ENCODE data around the gene PXT1. TPM values are rescaled to one million over a fixed set of nuclear protein-coding genes. Genes with fewer than 3 reads are reported as not detected.

The PXT1 gene
- polyA plus RNA-seq, 1 donor (not counting 4 experiments of a cell fraction or from before 2014, with no cell fraction given), result 0.08 TPM

DNA sequence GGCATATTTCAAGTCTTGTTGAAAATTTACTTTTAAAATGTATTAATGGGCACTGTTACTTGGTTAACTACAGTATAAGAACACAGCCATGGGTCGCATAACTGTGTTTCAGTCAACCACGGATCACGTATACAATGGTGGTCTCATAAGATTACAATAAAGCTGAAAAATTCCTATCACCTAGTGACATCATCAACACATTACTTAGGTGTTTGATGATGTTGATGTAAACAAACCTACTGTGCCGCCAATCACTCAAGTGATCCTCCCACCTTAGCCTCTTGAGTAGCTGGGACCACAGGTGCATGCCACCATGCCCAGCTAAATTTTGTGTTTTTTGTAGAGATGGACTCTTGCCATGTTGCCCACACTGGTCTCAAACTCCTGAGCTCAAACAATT lies 38.5 kb downstream of the PXT1 start:
- DNase-seq (ENCODE audit: low read depth, low spot score), result no peak
- Histone ChIP-seq H3K9ac (ENCODE audit: control insufficient read depth, extremely low read depth, insufficient read depth, low read length) (no peak overlapping the region), H3K9me1 (ENCODE audit: control insufficient read depth, extremely low read depth, insufficient read depth, low read length) (no peaks in the 10 kb centered on the region), H3K27ac (ENCODE audit: control insufficient read depth, insufficient read depth, low read length) (no peak overlapping the region), H3K4me3 (ENCODE audit: control insufficient read depth in 2 of 3, extremely low read depth in 1 of 3, insufficient read depth in 2 of 3, low read depth in 1 of 3, low read length in 3 of 3) (no peak overlapping the region), H3K27me3 (ENCODE audit: control insufficient read depth, extremely low read depth, insufficient read depth, low read length) (no peaks in the 10 kb centered on the region), H3K4me1 (ENCODE audit: control insufficient read depth, extremely low read depth, insufficient read depth, low read length) (no peaks in the 10 kb centered on the region), H3K79me2 (ENCODE audit: control insufficient read depth, insufficient read depth, low read length) (no peaks in the 10 kb centered on the region), H3K36me3 (ENCODE audit: control insufficient read depth in 2 of 2, extremely low read depth in 1 of 2, insufficient read depth in 2 of 2, low read length in 2 of 2) (no peaks in the 10 kb centered on the region), H4K20me1 (ENCODE audit: control insufficient read depth, extremely low read depth, insufficient read depth, low read length) (no peaks in the 10 kb centered on the region), H2AFZ (ENCODE audit: control insufficient read depth, low read length) (no peak overlapping the region), H3K4me2 (ENCODE audit: control insufficient read depth, extremely low read depth, insufficient read depth, low read depth, low read length) (no peak overlapping the region), H3K9me3 (ENCODE audit: control insufficient read depth, low read depth, low read length) (no peaks in the 10 kb centered on the region)
- TF ChIP-seq EZH2 (IDR thresholded peaks at IDR 0.05; ENCODE audit: low read length), result no peak
- TF ChIP-seq, protein P1, sequence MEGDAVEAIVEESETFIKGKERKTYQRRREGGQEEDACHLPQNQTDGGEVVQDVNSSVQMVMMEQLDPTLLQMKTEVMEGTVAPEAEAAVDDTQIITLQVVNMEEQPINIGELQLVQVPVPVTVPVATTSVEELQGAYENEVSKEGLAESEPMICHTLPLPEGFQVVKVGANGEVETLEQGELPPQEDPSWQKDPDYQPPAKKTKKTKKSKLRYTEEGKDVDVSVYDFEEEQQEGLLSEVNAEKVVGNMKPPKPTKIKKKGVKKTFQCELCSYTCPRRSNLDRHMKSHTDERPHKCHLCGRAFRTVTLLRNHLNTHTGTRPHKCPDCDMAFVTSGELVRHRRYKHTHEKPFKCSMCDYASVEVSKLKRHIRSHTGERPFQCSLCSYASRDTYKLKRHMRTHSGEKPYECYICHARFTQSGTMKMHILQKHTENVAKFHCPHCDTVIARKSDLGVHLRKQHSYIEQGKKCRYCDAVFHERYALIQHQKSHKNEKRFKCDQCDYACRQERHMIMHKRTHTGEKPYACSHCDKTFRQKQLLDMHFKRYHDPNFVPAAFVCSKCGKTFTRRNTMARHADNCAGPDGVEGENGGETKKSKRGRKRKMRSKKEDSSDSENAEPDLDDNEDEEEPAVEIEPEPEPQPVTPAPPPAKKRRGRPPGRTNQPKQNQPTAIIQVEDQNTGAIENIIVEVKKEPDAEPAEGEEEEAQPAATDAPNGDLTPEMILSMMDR (optimal IDR thresholded peaks at IDR 0.05 in 1 of 3, IDR thresholded peaks at IDR 0.05 in 1 of 3, conservative IDR thresholded peaks at IDR 0.05 in 1 of 3; ENCODE audit: extremely low read depth in 1 of 3, insufficient read depth in 2 of 3, low read length in 3 of 3), result no peak
- no peak for FAIRE-seq
- dilution Hi-C loops (cut with MboI; ENCODE audit: extremely low pct_ligation_motif_present, low sequenced_read_pairs), result no loop called here

DNA sequence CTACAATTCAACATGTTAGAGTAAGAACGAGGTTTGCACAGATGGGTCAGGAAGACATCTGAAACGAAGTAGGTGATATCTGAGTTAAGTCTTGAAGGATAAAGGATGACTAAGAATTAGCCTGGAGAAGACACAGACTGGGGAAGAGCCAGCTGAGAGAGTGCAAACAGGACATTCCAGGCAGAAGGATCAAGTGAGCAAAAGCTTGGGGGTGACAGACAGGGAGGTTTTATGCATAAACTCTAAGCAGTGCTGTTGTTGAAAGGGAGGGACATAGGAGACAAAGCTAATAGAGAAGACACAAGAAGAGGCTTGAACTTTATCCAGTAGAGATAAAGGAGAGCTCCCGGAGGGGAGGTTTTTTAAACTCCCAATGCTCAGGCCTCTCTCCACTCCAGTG lies 40.2 kb downstream of the PXT1 start:
- no peak for DNase-seq (ENCODE audit: low read depth, low spot score)
- Histone ChIP-seq H3K4me2 (ENCODE audit: control insufficient read depth, extremely low read depth, insufficient read depth, low read depth, low read length) (no peak overlapping the region), H3K9me3 (ENCODE audit: control insufficient read depth, low read depth, low read length) (no peaks in the 10 kb centered on the region), H3K9ac (ENCODE audit: control insufficient read depth, extremely low read depth, insufficient read depth, low read length) (no peak overlapping the region), H4K20me1 (ENCODE audit: control insufficient read depth, extremely low read depth, insufficient read depth, low read length) (no peaks in the 10 kb centered on the region), H3K79me2 (ENCODE audit: control insufficient read depth, insufficient read depth, low read length) (no peaks in the 10 kb centered on the region), H3K27ac (ENCODE audit: control insufficient read depth, insufficient read depth, low read length) (no peak overlapping the region), H3K4me3 (ENCODE audit: control insufficient read depth in 2 of 3, extremely low read depth in 1 of 3, insufficient read depth in 2 of 3, low read depth in 1 of 3, low read length in 3 of 3) (no peak overlapping the region), H2AFZ (ENCODE audit: control insufficient read depth, low read length) (no peak overlapping the region), H3K4me1 (ENCODE audit: control insufficient read depth, extremely low read depth, insufficient read depth, low read length) (no peaks in the 10 kb centered on the region), H3K36me3 (ENCODE audit: control insufficient read depth in 2 of 2, extremely low read depth in 1 of 2, insufficient read depth in 2 of 2, low read length in 2 of 2) (no peaks in the 10 kb centered on the region), H3K27me3 (ENCODE audit: control insufficient read depth, extremely low read depth, insufficient read depth, low read length) (no peaks in the 10 kb centered on the region), H3K9me1 (ENCODE audit: control insufficient read depth, extremely low read depth, insufficient read depth, low read length) (no peaks in the 10 kb centered on the region)
- no peak for FAIRE-seq
- TF ChIP-seq, protein P1 (optimal IDR thresholded peaks at IDR 0.05 in 1 of 3, IDR thresholded peaks at IDR 0.05 in 1 of 3, conservative IDR thresholded peaks at IDR 0.05 in 1 of 3; ENCODE audit: extremely low read depth in 1 of 3, insufficient read depth in 2 of 3, low read length in 3 of 3), result no peak
- TF ChIP-seq EZH2 (IDR thresholded peaks at IDR 0.05; ENCODE audit: low read length), result no peak
- dilution Hi-C loops (cut with MboI; ENCODE audit: extremely low pct_ligation_motif_present, low sequenced_read_pairs), result no loop called here

All from keratinocyte (primary cell).